ENCODE data around the gene GPR12. TPM values are rescaled to one million over a fixed set of nuclear protein-coding genes. Genes with fewer than 3 reads are reported as not detected.

The GPR12 gene
- total RNA-seq (2022; extraction: Qiagen RNA extraction; ENCODE audit: low read depth) = not detected in 5 replicates

DNA sequence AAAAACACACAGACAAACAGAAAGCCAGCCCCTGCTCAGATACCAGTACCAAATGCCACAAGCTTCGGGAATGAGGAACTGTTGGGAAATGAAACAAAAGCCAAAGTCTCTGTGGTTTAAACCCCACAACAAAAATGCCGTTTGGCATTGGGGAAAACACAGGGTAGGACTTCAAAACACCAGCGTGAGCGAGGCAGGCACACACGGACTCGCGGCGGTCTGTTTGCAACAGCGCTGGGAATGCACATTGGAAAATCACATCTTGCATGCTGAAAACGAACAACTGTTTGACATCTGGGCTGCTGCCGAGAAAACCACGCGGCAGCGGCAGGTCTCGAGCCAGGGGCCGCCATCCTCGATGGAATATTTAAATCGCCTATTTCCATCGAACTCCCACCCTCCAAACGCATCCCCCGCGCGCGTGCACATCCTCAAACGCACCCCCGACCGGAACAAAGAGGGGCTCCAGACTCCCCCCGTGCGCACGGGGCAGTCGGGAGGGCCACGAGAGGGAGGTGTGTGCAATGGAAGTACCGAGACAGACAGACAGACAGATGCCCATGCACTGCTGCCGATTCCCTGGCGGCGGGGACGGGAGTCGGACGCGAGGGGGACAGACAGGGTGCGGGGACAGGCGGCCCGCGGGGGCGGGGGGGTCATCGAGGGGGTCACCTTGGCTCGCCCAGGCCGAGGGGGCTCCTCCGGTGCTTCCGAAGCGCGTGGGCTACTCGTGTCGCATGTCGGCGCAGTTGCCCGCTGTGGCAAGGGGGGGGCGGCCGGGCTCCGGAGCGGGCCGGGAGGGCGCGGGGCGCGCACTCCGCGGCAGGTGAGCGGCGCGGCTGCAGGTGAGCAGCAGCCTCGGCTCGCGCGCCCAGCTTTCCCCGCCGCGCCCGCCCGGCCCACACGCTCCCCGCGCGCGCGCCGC is at the start of gene GPR12:
Gene GPR12 (minus strand): TSS at position 880 of the 925 bp plus-strand sequence. CDS start 959 bp downstream, outside the sequence.

Other genes starting within 250 kb of the GPR12 start
- 0.05 to 0.31 TPM (median 0.12 TPM) in 5 replicates for gene WASF3, start 203.1 kb downstream of the GPR12 start, total RNA-seq (2022; extraction: Qiagen RNA extraction; ENCODE audit: low read depth)

All from A549 treated with ZK216348 at 1 μM for 4 hours (cell line).